Measurements from ENCODE around the gene AFMID. TPM values are rescaled to one million over a fixed set of nuclear protein-coding genes. Genes with fewer than 3 reads are reported as not detected.

Gene AFMID
- total RNA-seq, 2 experiments from 2014 or later, result 17.1 to 24.2 TPM

DNA sequence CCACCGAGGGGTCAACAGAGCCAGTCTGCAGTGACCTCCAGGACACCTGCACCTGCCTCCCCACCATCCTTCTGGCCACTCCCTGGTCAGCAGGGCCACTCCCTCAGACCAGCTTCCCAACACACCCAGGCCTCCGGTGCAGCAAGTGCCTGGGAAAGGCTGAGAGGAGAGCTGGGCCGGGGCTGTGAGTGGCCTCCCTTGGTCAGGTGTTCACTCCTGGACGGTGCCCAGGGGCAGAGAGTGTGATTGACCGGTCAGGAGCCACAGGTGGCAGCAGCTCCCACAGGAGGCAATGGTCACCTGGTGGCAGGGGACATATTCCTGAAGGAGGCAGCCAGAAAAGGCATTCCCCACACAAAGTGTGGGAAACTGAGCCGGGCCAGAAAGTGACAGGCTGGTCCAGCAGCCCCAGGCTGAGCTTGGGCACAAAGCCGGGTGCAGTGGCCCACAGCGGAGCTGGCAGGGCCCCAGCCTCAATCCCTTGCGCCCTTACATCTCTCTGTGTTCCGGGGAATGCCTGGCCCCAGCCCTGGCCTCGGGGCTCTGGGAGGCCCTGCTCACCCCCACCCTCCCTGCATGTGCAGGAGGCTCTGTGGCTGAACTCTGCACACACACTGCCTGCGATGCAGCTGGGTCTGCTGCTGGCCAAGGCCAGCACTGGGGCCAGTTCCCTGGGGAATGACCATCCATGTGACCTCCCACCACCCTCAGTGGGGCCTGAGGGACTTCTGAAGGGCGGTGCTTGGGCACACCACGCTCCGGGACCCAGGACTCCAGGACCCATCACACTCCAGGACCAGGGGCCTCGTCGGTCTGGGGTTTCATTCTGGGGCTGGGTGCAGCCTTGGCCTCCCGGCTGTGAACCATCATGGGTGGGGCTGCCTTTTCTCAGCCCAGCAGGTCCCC, 42.2 kb upstream of the AFMID start:
- no peak for DNase-seq
- Mint-ChIP-seq H3K4me3 (no peak overlapping the region), H3K4me1 (peaks cover 15% of the 10 kb centered on the region), H3K9me3 (ENCODE audit: low read depth) (no peaks in the 10 kb centered on the region), H3K27ac (no peak overlapping the region), H3K36me3 (peaks cover 14% of the 10 kb centered on the region), H3K27me3 (no peaks in the 10 kb centered on the region)
- no peak for ATAC-seq
- CTCF ChIA-PET, result interaction anchor here (0.7 to 1.1 kb wide), 3 partner anchors 11 to 57 kb away, joined by 3 to 4 read pairs (median 3); no protein-coding TSS in a partner anchor

DNA sequence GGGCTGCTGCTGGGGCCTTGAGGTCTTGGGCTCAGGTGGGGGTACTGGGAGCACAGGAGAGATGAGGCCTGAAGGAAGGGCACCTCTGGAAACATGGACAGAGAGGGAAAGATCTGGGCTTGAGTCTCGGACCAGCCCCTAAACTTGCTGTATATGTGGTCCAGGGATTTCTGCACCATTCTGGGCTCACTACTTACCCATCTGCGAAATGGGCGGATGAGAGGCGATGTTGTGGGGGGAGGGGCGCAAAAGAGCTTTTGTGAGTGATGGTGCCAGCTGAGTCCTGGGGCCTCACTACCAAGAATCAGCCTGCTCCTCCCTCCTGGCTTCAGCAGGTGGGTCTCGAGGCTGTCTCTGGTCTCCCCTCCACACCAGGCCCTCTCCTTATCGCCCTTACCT, 40.7 kb upstream of the AFMID start:
- Mint-ChIP-seq H3K27me3 (no peaks in the 10 kb centered on the region), H3K4me3 (no peak overlapping the region), H3K4me1 (peaks cover 6% of the 10 kb centered on the region), H3K9me3 (ENCODE audit: low read depth) (no peaks in the 10 kb centered on the region), H3K27ac (no peak overlapping the region), H3K36me3 (peaks cover 6% of the 10 kb centered on the region)
- no peak for DNase-seq
- no peak for ATAC-seq
- CTCF ChIA-PET, result interaction anchor here (0.8 to 1.2 kb wide), 2 partner anchors 30 to 105 kb away, joined by 3 to 4 read pairs; no protein-coding TSS in a partner anchor

DNA sequence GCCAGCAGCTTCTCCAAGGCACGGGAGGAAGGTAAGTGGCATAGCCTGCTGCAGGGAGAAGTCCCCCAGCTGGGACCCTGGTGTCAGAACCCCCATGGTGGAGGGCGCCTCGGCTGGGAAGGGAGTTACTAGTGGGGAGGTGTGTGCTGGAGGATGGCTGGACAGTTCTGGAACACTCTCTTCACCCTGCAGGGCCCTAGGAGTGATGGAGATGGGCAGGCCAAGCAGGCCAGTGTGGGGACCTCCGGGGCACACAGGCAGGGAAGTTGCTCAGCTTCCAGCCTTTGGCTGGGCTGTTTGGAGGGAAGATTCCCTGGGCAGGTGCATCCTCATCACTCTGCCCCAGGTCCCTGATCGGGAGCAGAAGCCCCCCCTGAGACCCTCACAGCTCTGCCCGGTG, 40.3 kb upstream of the AFMID start:
- Mint-ChIP-seq H3K36me3 (peaks cover 5% of the 10 kb centered on the region), H3K4me1 (peaks cover 6% of the 10 kb centered on the region), H3K9me3 (ENCODE audit: low read depth) (no peaks in the 10 kb centered on the region), H3K27me3 (no peaks in the 10 kb centered on the region), H3K27ac (no peak overlapping the region), H3K4me3 (no peak overlapping the region)
- CTCF ChIA-PET, result interaction anchor here (0.8 to 1.2 kb wide), 2 partner anchors 29 to 104 kb away, joined by 3 to 4 read pairs; no protein-coding TSS in a partner anchor
- DNase-seq (no peak), ATAC-seq (no peak)

DNA sequence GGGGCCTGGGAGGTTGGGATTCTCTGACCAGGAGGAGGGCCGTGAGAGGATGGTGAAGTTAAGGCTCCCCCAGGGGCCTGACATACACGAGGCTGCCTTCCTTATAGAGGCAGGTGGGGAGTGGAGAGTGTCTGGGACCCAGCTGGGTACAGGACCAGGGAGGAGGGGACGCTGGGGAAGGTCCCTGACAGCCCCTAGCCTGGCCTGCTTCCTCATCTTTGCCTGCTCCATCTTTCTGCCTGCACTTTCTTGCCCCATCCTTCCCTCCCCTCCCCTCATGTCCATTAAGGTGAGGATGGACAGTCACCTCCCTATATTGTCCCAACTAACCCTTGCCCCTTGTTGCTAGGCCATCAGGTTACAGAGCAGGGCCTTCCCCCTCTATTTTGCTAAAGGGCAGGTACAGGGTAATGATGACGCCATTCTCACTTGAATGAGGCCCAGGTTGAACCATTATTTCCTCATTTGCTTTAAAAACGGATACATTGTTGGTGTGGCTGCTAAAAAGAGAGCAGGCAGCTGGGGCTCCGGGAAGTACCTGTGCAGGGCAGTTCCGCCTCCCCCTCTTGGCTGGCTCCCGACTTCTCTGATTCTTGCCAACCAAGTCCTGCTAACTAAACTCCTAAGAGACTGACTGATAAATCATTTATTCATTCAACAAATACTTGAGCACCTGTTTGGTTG, 39.7 kb upstream of the AFMID start:
- no peak for ATAC-seq
- no peaks in the 10 kb centered on the region for H3K27me3 Mint-ChIP-seq
- CTCF ChIA-PET, result interaction anchor here (1.0 to 1.2 kb wide), 2 partner anchors 10 to 104 kb away, joined by 3 read pairs; no protein-coding TSS in a partner anchor
- peaks cover 3% of the 10 kb centered on the region for H3K36me3 Mint-ChIP-seq
- H3K27ac Mint-ChIP-seq, result no peak overlapping the region
- H3K9me3 Mint-ChIP-seq (ENCODE audit: low read depth), result no peaks in the 10 kb centered on the region
- H3K4me3 Mint-ChIP-seq, result no peak overlapping the region
- no peak for DNase-seq
- H3K4me1 Mint-ChIP-seq, result peaks cover 6% of the 10 kb centered on the region

DNA sequence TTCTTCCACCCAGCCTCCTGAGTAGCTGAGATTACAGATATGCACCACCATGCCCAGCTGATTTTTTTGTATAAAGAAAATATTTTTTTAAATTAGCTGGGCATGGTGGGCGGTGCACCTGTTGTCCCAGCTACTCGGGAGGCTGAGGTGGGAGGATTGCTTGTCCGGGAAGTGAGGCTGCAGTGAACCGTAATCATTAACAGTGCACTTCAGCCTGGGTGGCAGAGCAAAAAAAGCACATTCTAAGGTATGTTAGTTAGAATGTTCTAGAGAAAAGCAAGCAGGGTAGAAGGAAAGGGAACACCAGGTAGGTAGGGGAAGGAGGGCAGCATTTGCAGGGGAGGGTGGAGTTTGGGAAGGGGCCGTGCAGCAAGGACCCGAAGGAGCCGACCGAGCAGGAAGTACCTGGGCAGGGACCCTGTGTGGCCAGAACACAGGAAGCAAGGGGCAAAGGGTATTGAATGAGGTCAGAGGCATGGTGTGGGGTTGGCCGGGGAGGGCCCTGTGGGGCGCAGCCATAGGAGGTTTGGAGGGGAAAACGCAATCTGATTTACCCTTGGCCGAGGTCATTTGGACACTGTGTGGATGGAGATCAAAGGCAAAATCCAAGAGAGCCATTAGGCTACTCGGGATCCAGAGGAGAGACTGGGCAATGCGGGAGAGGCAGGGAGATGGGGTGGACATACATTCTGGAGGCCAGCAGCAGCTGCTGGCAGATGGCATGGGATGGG, 38.7 kb upstream of the AFMID start:
- CTCF ChIA-PET, result interaction anchor here (1.0 kb wide), 1 partner anchor 11 kb away, joined by 3 read pairs; no protein-coding TSS in a partner anchor
- Mint-ChIP-seq H3K36me3 (no peaks in the 10 kb centered on the region), H3K4me1 (peaks cover 6% of the 10 kb centered on the region), H3K27me3 (no peaks in the 10 kb centered on the region), H3K9me3 (ENCODE audit: low read depth) (no peaks in the 10 kb centered on the region), H3K27ac (no peak overlapping the region), H3K4me3 (no peak overlapping the region)
- DNase-seq (no peak), ATAC-seq (no peak)

DNA sequence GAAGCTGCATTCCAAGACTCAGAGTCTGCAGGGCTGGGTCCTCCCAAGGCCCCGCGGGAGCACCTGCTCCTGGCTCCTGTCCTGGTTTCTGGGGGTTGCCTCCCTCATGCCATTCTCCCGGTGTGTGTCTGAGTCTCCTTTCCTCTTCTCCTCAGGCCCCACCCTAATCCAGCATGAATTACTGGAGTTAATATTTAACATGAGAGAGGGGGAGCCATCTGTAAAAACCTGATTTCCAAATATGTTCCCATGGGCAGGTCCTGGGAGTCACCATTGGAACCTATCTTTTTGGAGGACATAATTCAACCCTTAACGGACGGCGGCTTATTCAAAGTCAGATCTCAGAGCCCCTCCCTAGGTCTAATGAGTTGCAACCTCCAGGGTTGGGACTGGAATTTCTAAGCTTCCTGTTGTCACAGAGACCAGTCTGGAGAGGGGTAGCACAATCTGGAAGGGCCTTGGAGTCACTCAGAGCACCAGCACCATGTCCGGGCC, 35.6 kb upstream of the AFMID start:
- no peaks in the 10 kb centered on the region for H3K9me3 Mint-ChIP-seq (ENCODE audit: low read depth)
- CTCF ChIA-PET, result interaction anchor here (0.9 to 1.7 kb wide), 3 partner anchors 25 to 100 kb away, joined by 3 to 4 read pairs (median 4); no protein-coding TSS in a partner anchor
- ATAC-seq, result no peak
- no peak overlapping the region for H3K4me3 Mint-ChIP-seq
- no peak overlapping the region for H3K27ac Mint-ChIP-seq
- no peaks in the 10 kb centered on the region for H3K36me3 Mint-ChIP-seq
- H3K27me3 Mint-ChIP-seq, result no peaks in the 10 kb centered on the region
- no peak for DNase-seq
- H3K4me1 Mint-ChIP-seq, result peaks cover 15% of the 10 kb centered on the region

DNA sequence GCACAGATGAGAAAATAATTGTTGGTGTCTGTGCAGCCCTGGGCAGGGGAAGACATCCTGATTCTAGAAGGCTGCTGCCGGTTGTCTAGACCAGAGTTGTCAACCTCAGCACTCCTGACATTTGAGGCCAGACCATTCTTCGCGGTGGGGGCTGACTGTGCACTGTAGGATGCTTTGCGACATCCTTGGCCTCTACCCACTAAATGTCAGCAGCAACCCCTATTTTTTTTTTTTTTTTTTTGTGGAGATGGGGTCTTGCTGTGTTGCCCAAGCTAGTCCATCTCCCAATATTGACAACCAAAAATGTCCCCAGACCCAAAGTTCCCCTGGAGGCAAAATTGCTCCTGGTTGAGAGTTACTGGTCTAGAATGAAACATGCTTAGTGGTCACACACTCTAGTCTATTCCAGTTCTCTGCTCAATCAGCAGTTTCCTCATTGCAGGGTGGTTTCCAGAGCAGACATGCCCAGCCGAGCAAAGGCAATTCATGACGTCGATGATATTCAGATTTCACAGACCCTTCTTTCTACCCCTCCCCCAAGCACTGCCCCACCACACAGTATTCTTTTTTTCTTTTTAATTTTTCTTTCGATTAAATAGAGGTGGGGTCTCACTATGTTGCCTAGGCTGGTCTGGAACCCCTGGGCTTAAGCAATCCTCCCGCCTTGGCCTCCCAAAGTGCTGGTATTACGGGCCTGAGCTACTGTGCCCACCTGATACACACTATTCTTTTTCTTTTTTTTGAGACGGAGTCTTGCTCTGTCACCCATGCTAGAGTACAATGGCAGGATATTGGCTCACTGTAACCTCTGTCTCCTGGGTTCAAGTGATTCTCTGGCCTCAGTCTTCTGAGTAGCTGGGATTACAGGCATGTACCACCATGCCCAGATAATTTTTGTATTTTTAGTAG, 32.0 kb upstream of the AFMID start:
- Mint-ChIP-seq H3K36me3 (no peaks in the 10 kb centered on the region), H3K4me1 (peaks cover 13% of the 10 kb centered on the region), H3K9me3 (ENCODE audit: low read depth) (no peaks in the 10 kb centered on the region), H3K27me3 (no peaks in the 10 kb centered on the region), H3K4me3 (no peak overlapping the region), H3K27ac (peak overlapping the region; percentile 66)
- ATAC-seq (peak; percentile 88), DNase-seq (peak; percentile 68)
- CTCF ChIA-PET, result interaction anchor here (0.7 to 1.9 kb wide), 3 partner anchors 13 to 1851 kb away, joined by 3 to 5 read pairs (median 3); no protein-coding TSS in a partner anchor

DNA sequence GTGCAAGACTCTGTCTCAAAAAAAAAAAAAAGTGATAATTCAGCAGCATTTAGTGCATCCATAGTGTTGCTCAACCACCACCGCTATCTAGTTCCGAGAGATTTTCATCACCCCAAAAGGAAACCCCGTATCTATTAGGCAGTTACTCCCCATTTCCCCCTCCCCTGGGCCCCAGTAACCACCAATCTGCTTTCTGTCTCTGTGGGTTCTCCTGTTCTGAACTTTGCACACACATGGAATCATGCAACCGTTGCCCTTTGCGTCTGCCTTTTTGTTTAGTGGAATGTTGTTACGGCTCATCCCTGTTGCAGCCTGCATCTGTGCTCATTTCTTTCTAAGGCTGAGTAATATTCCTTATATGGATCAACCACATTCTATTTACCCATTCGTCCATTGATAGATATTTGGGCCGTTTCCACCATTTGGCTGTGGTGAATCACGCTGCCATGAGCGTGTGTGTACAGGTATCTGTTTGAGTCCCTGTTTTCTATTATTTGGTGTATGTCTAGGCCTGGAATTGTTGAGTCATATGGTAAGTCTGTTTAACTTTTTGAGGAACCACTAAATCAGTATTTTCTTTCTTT, 27.5 kb upstream of the AFMID start:
- H3K27me3 Mint-ChIP-seq, result no peaks in the 10 kb centered on the region
- H3K9me3 Mint-ChIP-seq (ENCODE audit: low read depth), result no peaks in the 10 kb centered on the region
- H3K4me1 Mint-ChIP-seq, result peaks cover 13% of the 10 kb centered on the region
- ATAC-seq, result no peak
- no peaks in the 10 kb centered on the region for H3K36me3 Mint-ChIP-seq
- no peak for DNase-seq
- H3K27ac Mint-ChIP-seq, result no peak overlapping the region
- CTCF ChIA-PET, result no interaction called here
- H3K4me3 Mint-ChIP-seq, result no peak overlapping the region

DNA sequence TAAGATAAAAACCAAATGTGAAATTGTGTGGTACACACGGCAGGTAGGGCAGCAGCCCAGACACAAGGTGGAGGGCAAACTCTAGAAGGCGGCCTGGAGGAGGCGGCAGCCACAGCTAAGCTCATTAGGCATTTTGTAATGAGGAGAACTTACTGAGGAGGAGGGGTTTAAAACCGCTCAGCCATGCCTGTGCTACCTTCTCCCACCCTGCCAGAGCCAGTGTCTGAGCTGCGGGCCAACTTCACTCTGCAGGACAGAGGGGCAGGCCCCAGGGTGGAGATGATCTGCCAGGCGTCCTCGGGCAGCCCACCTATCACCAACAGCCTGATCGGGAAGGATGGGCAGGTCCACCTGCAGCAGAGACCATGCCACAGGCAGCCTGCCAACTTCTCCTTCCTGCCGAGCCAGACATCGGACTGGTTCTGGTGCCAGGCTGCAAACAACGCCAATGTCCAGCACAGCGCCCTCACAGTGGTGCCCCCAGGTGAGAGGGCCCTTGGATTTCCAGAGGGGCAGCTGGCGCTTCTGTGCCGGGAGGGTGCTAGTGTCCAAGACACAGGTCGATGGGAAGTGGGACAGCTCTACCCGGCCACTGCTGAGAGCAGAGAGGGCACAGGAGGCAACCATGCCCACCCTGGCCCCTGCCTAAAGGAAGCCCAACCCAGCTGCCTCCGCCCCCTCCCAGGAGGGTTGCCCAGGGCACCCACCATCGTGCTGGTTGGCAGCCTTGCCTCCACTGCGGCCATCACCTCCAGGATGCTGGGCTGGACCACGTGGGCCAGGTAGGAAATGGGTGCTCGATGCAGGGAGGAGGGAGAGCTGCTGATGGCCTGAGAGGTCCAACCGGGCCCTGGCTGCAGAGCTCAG, 23.0 kb upstream of the AFMID start:
- Mint-ChIP-seq H3K27me3 (no peaks in the 10 kb centered on the region), H3K9me3 (ENCODE audit: low read depth) (no peaks in the 10 kb centered on the region), H3K4me3 (no peak overlapping the region), H3K4me1 (peaks cover 4% of the 10 kb centered on the region), H3K27ac (no peak overlapping the region), H3K36me3 (no peaks in the 10 kb centered on the region)
- CTCF ChIA-PET, result interaction anchor here (0.9 to 2.5 kb wide), 3 partner anchors 12 to 51 kb away, joined by 3 to 11 read pairs (median 6); no protein-coding TSS in a partner anchor
- ATAC-seq (no peak), DNase-seq (no peak)

DNA sequence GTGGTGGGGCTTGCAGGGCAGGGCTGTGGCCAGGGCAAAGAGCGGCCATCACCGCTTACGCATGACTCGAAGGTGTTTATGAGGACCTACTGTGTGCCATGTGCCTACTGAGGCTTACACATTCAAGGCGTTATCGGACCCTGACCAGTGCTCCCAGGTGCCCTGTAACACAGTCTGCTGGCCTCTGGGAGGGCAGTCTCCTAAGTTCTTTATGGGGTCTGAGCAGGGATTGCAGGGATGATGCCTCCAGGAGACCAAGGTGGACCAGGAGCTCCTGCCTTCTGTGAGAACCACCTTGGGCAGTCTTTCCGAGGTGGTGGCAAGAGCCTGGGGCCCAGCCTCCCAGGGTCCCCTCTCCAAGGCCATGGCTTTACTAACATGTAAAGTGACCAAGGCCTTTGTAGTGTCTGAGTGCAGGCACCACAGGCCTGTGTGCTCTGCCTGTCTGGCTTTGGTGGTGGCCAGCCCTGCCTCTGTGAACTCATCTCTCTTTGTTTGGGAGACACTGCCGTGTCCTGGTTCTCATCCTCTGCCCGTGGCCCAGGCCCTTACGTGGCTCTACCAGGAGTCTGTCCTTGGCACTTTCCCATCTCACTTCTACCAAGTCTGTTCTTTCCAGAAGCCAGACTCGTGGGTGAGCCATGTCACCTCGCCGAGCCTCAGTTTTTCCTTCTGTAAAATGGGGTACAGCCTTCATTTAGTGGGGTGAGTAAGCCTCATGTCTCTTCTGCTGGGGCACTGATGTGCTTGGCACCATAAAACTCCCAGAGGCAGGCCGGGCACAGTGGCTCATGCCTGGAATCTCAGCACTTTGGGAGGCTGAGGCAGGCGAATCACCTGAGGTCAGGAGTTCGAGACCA, 22.2 kb upstream of the AFMID start:
- Mint-ChIP-seq H3K4me3 (no peak overlapping the region), H3K27ac (no peak overlapping the region), H3K4me1 (peaks cover 7% of the 10 kb centered on the region), H3K9me3 (ENCODE audit: low read depth) (no peaks in the 10 kb centered on the region), H3K36me3 (no peaks in the 10 kb centered on the region), H3K27me3 (no peaks in the 10 kb centered on the region)
- CTCF ChIA-PET, result interaction anchor here (1.5 to 1.9 kb wide), 2 partner anchors 11 to 12 kb away, joined by 3 to 6 read pairs; no protein-coding TSS in a partner anchor
- no peak for DNase-seq
- ATAC-seq, result no peak

Measured in activated CD8-positive, alpha-beta memory T cell treated with anti-CD3 and anti-CD28 coated beads, Interleukin-2, amount 10 ng/mL, durations not matched to agents 7 days and 5 days (primary cell).